K562 (cell line): ENCODE results near the gene OST4. TPM values are rescaled to one million over a fixed set of nuclear protein-coding genes. Genes with fewer than 3 reads are reported as not detected.

Experiments used
- BCLAF1 ChIP-seq, 2 experiments: fragments of 450-650 bp in 1 of 2; IDR thresholded peaks; 2 replicates each; pipeline ENCODE4 v1.6.1; 2011 to 2017; ENCODE audit warnings: low read depth in 2 of 2, antibody characterized with exemption in 1 of 2, borderline replicate concordance in 1 of 2, low read length in 1 of 2, mild to moderate bottlenecking in 1 of 2, mixed read lengths in 1 of 2; ENCODE audit not compliant: control insufficient read depth in 1 of 2
- CBFA2T2 ChIP-seq: fragments of 450-650 bp; conservative IDR thresholded peaks from 2 replicates; pipeline ENCODE4 v1.6.1; 2017; ENCODE audit warnings: mild to moderate bottlenecking
- CHD4 ChIP-seq: fragments of 200-600 bp; sonication (generic); IDR thresholded peaks from 3 replicates; pipeline ENCODE4 v1.6.1; 2012; ENCODE audit warnings: low read depth, mild to moderate bottlenecking, mixed read lengths, low read length, inconsistent platforms; ENCODE audit not compliant: insufficient read depth, insufficient replicate concordance, poor library complexity, severe bottlenecking
- GTF2B ChIP-seq: IDR thresholded peaks from 2 replicates; pipeline ENCODE4 v1.6.1; 2011; ENCODE audit not compliant: insufficient read length; ENCODE audit errors: extremely low read depth
- HDAC2 ChIP-seq: fragments of 450-650 bp; IDR thresholded peaks from 2 replicates; pipeline ENCODE4 v1.6.1; 2016; ENCODE audit warnings: mild to moderate bottlenecking
- HIVEP1 ChIP-seq: fragments of 250-450 bp; sonication (Bioruptor Pico); IDR thresholded peaks from 2 replicates; pipeline ENCODE4 v1.4.0; 2020; ENCODE audit warnings: mild to moderate bottlenecking
- KAT2B ChIP-seq: IDR thresholded peaks from one replicate; pipeline ENCODE4 v1.6.1; 2012; ENCODE audit warnings: low read depth, mild to moderate bottlenecking, control low read depth, inconsistent platforms, low read length, moderate library complexity
- MITF ChIP-seq: IDR thresholded peaks from 2 replicates; pipeline ENCODE4 v1.6.1; 2014; ENCODE audit warnings: antibody characterized with exemption
- PYGO2 ChIP-seq: fragments of 450-650 bp; IDR thresholded peaks from 2 replicates; pipeline ENCODE4 v1.6.1; 2016; ENCODE audit warnings: mild to moderate bottlenecking, missing genetic modification characterization, moderate library complexity, missing compliant biosample characterization
- RAD51 ChIP-seq: fragments of 450-650 bp; IDR thresholded peaks from 2 replicates; pipeline ENCODE4 v1.7.1; 2016; ENCODE audit warnings: low read depth, mild to moderate bottlenecking, borderline replicate concordance
- SFPQ ChIP-seq: fragments of 200-400 bp; formaldehyde crosslinking; IDR thresholded peaks from 2 replicates; pipeline ENCODE4 v1.6.1; 2017; ENCODE audit warnings: mild to moderate bottlenecking, low read depth, low read length, moderate library complexity
- SMARCA4 ChIP-seq: fragments of 450-650 bp; IDR thresholded peaks from 2 replicates; pipeline ENCODE4 v1.6.1; 2016
- STAT6 ChIP-seq: sonication (generic); formaldehyde crosslinking; IDR thresholded peaks from 2 replicates; pipeline ENCODE4 v1.8.1; 2023; ENCODE audit warnings: mild to moderate bottlenecking, missing genetic modification reagents
- U2AF1 ChIP-seq: fragments of 200-400 bp; formaldehyde crosslinking; optimal IDR thresholded peaks from 2 replicates; pipeline ENCODE3; 2017; ENCODE audit warnings: mild to moderate bottlenecking, low read depth, low read length, moderate library complexity
- U2AF2 ChIP-seq: fragments of 200-400 bp; formaldehyde crosslinking; optimal IDR thresholded peaks from 2 replicates; pipeline ENCODE3; 2017; ENCODE audit warnings: low read depth, mild to moderate bottlenecking, low read length
- ZNF212 ChIP-seq: fragments of 450-650 bp; formaldehyde crosslinking; IDR thresholded peaks from 2 replicates; pipeline ENCODE4 v1.4.0; 2020; ENCODE audit warnings: mild to moderate bottlenecking
- ZNF316 ChIP-seq: fragments of 450-650 bp; IDR thresholded peaks from 2 replicates; pipeline ENCODE4 v1.6.1; 2016
- polyA plus RNA-seq, 8 experiments: library from polyadenylated mRNA; depleted of rRNA in 4 of 8; stranded (reverse) in 5 of 8; unstranded in 3 of 8; fragments of >200 nt; fragmentation: Nextera tagmentation in 2 of 8; fragmentation: Illumina TruSeq in 1 of 8; extraction: Ambion mirVana in 2 of 8; extraction: Trizol in 1 of 8; gene quantifications; 2 replicates each; pipeline versions ENCODE4 v1.2.1 to v1.2.3, GENCODE V29; 2011 to 2014; ENCODE audit warnings: inconsistent platforms in 1 of 8, missing spikeins in 1 of 8
- total RNA-seq, 7 experiments: library from RNA; depleted of rRNA in 6 of 7; stranded (reverse); fragments of >200 nt in 6 of 7; fragmentation: Illumina TruSeq in 2 of 7; extraction: Trizol in 2 of 7; gene quantifications; 2 replicates each; pipeline versions ENCODE4 v1.2.1 to v1.2.3, GENCODE V29; 2011 to 2021; ENCODE audit warnings: low replicate concordance in 1 of 7

The OST4 gene
- total and polyA plus RNA-seq, 9 of the 15 experiments (the other 6 are each of a cell fraction or from before 2014, with no cell fraction given) = 186 to 1,155 (median 355) TPM

GRCh38 chr2:27092696-27093429, 21.4 kb upstream of the OST4 start (continued):
- TF ChIP-seq STAT6 (0 out of 2 replicates have a peak, but pooled peaks have one; percentile 48), KAT2B (no peak), PYGO2 (tag) (no peak), BCLAF1 (IDR thresholded peaks at IDR 0.05; ENCODE audit: borderline replicate concordance in 1 of 2, control insufficient read depth in 1 of 2, low read depth in 2 of 2, low read length in 1 of 2) (no peak), MITF (peak; percentile 74; the same call in 1 of the 2 replicates), HIVEP1 (no peak), SMARCA4 (peak; percentile 75; the same call in 1 of the 2 replicates), SFPQ (no peak), U2AF2 (no peak), CBFA2T2 (peak; percentile 73), RAD51 (peak; percentile 79), CHD4 (no peak), ZNF212 (CRISPR knock-in tag) (no peak), HDAC2 (peak; percentile 84), GTF2B (no peak), ZNF316 (peak; percentile 24; the same call in 1 of the 2 replicates), U2AF1 (no peak)
